Gastrocnemius medialis (tissue), 4 donors: ENCODE results near the gene SLC25A12. TPM values are rescaled to one million over a fixed set of nuclear protein-coding genes. Genes with fewer than 3 reads are reported as not detected.
"Not testable (repeated sequence)": the region's sequence is repeated elsewhere in the genome, so short reads cannot be mapped to it uniquely, and the experiment has no call there.

ENCODE experiments used
- ATAC-seq, 2 donors: fragments of 150-250 bp; one replicate each; pipeline ENCODE4 v1.9.1; 2016
- DNase-seq, 2 donors: peaks; one replicate each; pipeline ENCODE4 v3.0.0-alpha.2; 2019
- H3K27ac ChIP-seq, 4 donors: fragments of 200-600 bp; sonication (generic); 1 replicate in 1 of 4; 2 replicates in 3 of 4; pipeline ENCODE4 v1.5.1; 2016 to 2018; ENCODE audit warnings: mild to moderate bottlenecking in 2 of 4, moderate library complexity in 1 of 4
- H3K27me3 ChIP-seq, 3 donors: fragments of 200-600 bp; sonication (generic) in 2 of 3; 1 replicate in 1 of 3; 2 replicates in 2 of 3; pipeline versions ENCODE4 v1.5.1 to v1.6.0; 2016 to 2019; ENCODE audit warnings: mild to moderate bottlenecking in 1 of 3, moderate library complexity in 1 of 3
- H3K36me3 ChIP-seq, 2 donors: fragments of 200-600 bp; sonication (generic) in 1 of 2; one replicate each; pipeline ENCODE4 v1.5.1; 2017 to 2018
- H3K4me1 ChIP-seq, 2 donors: fragments of 200-600 bp; sonication (generic) in 1 of 2; one replicate each; pipeline ENCODE4 v1.5.1; 2016 to 2017; ENCODE audit warnings: mild to moderate bottlenecking in 2 of 2
- H3K4me3 ChIP-seq, 4 donors: fragments of 200-600 bp; sonication (generic) in 3 of 4; 1 replicate in 1 of 4; 2 replicates in 3 of 4; pipeline ENCODE4 v1.5.1; 2016 to 2019; ENCODE audit warnings: mild to moderate bottlenecking in 2 of 4
- H3K9me3 ChIP-seq, 3 donors: fragments of 200-600 bp; sonication (generic) in 2 of 3; 1 replicate in 1 of 3; 2 replicates in 2 of 3; pipeline ENCODE4 v1.5.1; 2016 to 2019
- POLR2A ChIP-seq, 2 donors: fragments of 450-650 bp; IDR thresholded peaks; one replicate each; pipeline ENCODE4 v1.6.1; 2017; ENCODE audit warnings: antibody characterized with exemption in 2 of 2, mild to moderate bottlenecking in 2 of 2, moderate library complexity in 2 of 2
- in situ Hi-C, 4 donors: fragments of 200-750 bp; cut with MboI; loops; one replicate each; pipeline versions ENCODE4 v1.15.0 to v1.8.0; 2017; ENCODE audit warnings: low sequenced_read_pairs in 4 of 4
- intact Hi-C: fragments of 100-400 bp; cut with DNase I; formaldehyde crosslinking; loops from one replicate; pipeline ENCODE4 v1.15.1; 2023; ENCODE audit warnings: low total_unique reads
- total RNA-seq, 4 donors: library from RNA; depleted of rRNA; stranded (reverse); fragments of >200 nt; gene quantifications; one replicate each; pipeline versions ENCODE4 v1.1.0 to v1.2.3, GENCODE V29; 2016
- TF ChIP-seq, protein P1 (sequence below), 5 experiments: fragments of 450-650 bp in 3 of 5; fragments of 200-600 bp in 2 of 5; sonication (generic) in 2 of 5; IDR thresholded peaks in 4 of 5; conservative IDR thresholded peaks in 1 of 5; 1 replicate in 4 of 5; 2 replicates in 1 of 5; pipeline ENCODE4 v1.5.1; 2016 to 2019; ENCODE audit warnings: antibody characterized with exemption in 5 of 5, mild to moderate bottlenecking in 3 of 5, moderate library complexity in 3 of 5

Gene SLC25A12
- total RNA-seq, 4 donors from 2014 or later, result 54.2 to 91.3 (median 79.0) TPM

DNA sequence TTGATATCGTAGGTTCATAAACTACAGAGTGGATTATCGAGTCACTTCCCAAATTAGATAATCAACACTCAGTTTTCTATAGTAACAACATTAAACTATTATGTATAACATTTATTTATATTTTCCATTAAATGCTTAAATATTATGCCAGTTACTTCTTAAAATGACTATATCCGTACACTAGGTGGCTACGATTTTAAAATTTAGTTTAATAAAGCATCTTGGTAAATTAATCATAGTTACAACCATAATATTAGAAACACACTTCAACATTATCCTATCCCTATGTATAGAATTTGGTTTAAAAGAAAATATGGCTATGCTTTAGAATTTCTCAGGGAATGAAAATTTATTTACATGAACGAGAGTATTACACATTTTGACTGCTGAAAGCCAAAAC, 80.3 kb downstream of the SLC25A12 start:
- intact Hi-C loops (loop anchor here (10.0 kb wide), 1 partner anchor 141 kb away; no protein-coding TSS in a partner anchor), in situ Hi-C loops (loop anchor here (25.0 kb wide), 2 partner anchors 274 to 299 kb away; partner anchors contain the start of genes DLX2 (in 3 of the 4) and DLX1 (in 1 of the 4))
- no peak for ATAC-seq
- Histone ChIP-seq H3K4me3 (no peak overlapping the region), H3K4me1 (peaks cover 0 to 35% of the 10 kb centered on the region in 2 donors), H3K27ac (peak overlapping the region; percentile 56 to 75 (median 60)), H3K9me3 (no peaks in the 10 kb centered on the region), H3K36me3 (no peaks in the 10 kb centered on the region), H3K27me3 (no peaks in the 10 kb centered on the region)
- TF ChIP-seq POLR2A (IDR thresholded peaks at IDR 0.05), result no peak
- TF ChIP-seq, protein P1, sequence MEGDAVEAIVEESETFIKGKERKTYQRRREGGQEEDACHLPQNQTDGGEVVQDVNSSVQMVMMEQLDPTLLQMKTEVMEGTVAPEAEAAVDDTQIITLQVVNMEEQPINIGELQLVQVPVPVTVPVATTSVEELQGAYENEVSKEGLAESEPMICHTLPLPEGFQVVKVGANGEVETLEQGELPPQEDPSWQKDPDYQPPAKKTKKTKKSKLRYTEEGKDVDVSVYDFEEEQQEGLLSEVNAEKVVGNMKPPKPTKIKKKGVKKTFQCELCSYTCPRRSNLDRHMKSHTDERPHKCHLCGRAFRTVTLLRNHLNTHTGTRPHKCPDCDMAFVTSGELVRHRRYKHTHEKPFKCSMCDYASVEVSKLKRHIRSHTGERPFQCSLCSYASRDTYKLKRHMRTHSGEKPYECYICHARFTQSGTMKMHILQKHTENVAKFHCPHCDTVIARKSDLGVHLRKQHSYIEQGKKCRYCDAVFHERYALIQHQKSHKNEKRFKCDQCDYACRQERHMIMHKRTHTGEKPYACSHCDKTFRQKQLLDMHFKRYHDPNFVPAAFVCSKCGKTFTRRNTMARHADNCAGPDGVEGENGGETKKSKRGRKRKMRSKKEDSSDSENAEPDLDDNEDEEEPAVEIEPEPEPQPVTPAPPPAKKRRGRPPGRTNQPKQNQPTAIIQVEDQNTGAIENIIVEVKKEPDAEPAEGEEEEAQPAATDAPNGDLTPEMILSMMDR (IDR thresholded peaks at IDR 0.05 in 4 of 5, conservative IDR thresholded peaks at IDR 0.05 in 1 of 5), result no peak
- no peak for DNase-seq

DNA sequence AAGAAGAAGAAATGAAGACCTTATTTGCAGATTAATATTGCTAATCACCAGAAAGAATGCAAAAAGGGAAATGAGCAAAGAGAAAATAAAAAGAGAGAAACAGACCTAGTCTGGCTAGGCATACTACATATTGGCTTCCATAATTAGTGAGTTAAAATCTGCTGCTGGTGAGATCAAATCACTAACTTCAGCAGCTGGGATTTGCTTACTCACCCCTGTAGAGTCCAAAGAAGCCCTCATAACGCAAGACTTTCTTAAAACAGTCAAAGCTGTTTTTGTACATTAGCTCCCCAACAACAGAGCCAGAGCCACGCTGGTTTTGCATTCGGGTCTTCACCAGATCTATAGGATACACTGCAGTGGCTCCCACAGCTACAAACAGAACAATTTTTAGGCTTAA, 80.9 kb downstream of the SLC25A12 start:
- DNase-seq, result no peak
- Histone ChIP-seq H3K4me3 (no peak overlapping the region), H3K9me3 (no peaks in the 10 kb centered on the region), H3K27me3 (no peaks in the 10 kb centered on the region), H3K36me3 (no peaks in the 10 kb centered on the region), H3K4me1 (peaks cover 0 to 35% of the 10 kb centered on the region in 2 donors), H3K27ac (peak overlapping the region; percentile 56 to 75 (median 60))
- in situ Hi-C loops (loop anchor here (25.0 kb wide), 2 partner anchors 274 to 299 kb away; partner anchors contain the start of genes DLX2 (in 3 of the 4) and DLX1 (in 1 of the 4)), intact Hi-C loops (loop anchor here (10.0 kb wide), 1 partner anchor 142 kb away; no protein-coding TSS in a partner anchor)
- no peak for ATAC-seq
- TF ChIP-seq, protein P1 (IDR thresholded peaks at IDR 0.05 in 4 of 5, conservative IDR thresholded peaks at IDR 0.05 in 1 of 5), result no peak
- TF ChIP-seq POLR2A (IDR thresholded peaks at IDR 0.05), result no peak

DNA sequence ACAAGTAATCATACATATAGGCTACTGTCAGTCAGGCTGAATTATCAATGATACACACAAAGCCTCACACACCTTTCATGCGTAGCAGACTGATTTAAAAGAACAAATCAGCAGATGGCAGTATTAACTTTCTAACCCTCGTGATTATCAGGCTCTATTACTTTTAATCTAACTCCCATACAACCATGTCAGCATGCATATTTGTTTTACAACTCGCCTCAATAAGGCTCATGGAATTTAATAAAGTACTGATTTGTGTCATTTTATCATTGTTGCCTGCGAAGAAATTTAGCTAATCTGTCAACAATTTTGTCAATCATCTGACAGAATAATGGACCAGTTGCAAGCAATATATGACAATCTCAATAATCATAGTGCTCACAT, 82.8 kb downstream of the SLC25A12 start:
- no peak overlapping the region for H3K4me3 ChIP-seq
- no peak for DNase-seq
- intact Hi-C loops, result loop anchor here (1.0 to 10.0 kb wide), 3 partner anchors 144 to 292 kb away; partner anchors contain the start of gene METAP1D
- no peaks in the 10 kb centered on the region for H3K9me3 ChIP-seq
- ATAC-seq, result peak; percentile 53 to 56
- H3K27me3 ChIP-seq, result no peaks in the 10 kb centered on the region
- H3K36me3 ChIP-seq, result peaks cover 0 to 5% of the 10 kb centered on the region in 2 donors
- peak overlapping the region in 2 of 4 donors; percentile 1 to 31 for H3K27ac ChIP-seq
- TF ChIP-seq, protein P1 (IDR thresholded peaks at IDR 0.05 in 4 of 5, conservative IDR thresholded peaks at IDR 0.05 in 1 of 5), result peak in 4 of 5 experiments; percentile 21 to 40 (median 28)
- TF ChIP-seq POLR2A (IDR thresholded peaks at IDR 0.05), result no peak
- in situ Hi-C loops, result loop anchor here (25.0 kb wide), 2 partner anchors 276 to 301 kb away; partner anchors contain the start of genes DLX2 (in 3 of the 4) and DLX1 (in 1 of the 4)
- peaks cover 0 to 35% of the 10 kb centered on the region in 2 donors for H3K4me1 ChIP-seq

DNA sequence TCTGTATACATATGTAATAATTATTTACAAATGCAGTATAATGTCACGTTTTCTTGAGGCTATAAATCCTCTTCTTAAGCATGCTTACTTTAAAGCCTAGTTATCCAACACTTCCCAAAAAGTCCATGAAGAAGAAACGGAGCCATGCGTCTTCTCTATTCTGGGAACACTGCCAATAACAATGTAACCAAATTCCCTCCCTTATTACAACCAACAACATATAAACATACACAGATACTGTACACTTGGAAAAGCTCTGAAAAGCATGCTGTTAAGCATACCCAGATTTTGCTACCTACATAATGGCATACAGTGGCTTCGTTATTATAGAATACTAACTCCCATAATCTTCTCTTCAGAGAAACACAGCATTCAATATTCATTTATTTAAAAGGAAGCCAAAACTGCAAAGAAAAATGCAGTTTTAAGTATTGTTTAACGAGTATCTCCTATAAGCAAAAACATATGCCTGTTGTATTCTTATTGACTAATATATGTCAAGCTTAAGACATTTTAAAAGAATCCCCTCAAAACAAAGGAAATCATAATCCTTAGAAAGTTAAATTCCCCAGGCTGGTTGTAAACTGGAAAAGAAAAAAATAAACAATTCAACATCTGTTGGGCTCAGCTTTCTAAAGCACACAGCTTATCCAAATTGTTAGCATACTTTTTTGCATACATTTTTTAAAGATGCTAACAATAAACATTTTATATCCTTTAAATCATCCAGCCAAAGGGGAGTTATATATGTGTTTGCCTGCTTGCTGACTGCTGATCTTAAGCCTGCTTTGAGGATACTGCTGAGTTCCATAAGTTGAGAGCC, 83.4 kb downstream of the SLC25A12 start:
- Histone ChIP-seq H3K27ac (peak overlapping the region in 2 of 4 donors; percentile 9 to 18), H3K4me3 (no peak overlapping the region), H3K27me3 (no peaks in the 10 kb centered on the region), H3K36me3 (peaks cover 0 to 10% of the 10 kb centered on the region in 2 donors), H3K4me1 (peaks cover 0 to 35% of the 10 kb centered on the region in 2 donors), H3K9me3 (no peaks in the 10 kb centered on the region)
- DNase-seq (no peak), ATAC-seq (no peak)
- intact Hi-C loops (loop anchor here (1.0 to 10.0 kb wide), 3 partner anchors 144 to 293 kb away; partner anchors contain the start of gene METAP1D), in situ Hi-C loops (loop anchor here (25.0 kb wide), 2 partner anchors 277 to 302 kb away; partner anchors contain the start of genes DLX2 (in 3 of the 4) and DLX1 (in 1 of the 4))
- TF ChIP-seq, protein P1 (IDR thresholded peaks at IDR 0.05 in 4 of 5, conservative IDR thresholded peaks at IDR 0.05 in 1 of 5), result no peak
- no peak for TF ChIP-seq POLR2A (IDR thresholded peaks at IDR 0.05)

DNA sequence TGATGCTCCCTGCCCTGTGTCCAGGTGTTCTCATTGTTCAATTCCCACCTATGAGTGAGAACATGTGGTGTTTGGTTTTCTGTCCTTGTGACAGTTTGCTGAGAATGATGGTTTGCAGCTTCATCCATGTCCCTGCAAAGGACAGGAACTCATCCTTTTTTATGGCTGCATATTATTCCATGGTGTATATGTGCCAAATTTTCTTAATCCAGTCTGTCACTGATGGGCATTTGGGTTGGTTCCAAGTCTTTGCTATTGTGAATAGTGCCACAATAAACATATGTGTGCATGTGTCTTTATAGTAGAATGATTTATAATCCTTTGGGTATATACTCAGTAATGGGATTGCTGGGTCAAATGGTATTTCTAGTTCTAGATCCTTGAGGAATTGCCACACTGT, 85.2 kb downstream of the SLC25A12 start:
- ATAC-seq, H3K4me3 ChIP-seq, H3K27ac ChIP-seq, intact Hi-C loops, H3K27me3 ChIP-seq, H3K9me3 ChIP-seq, DNase-seq: not testable (repeated sequence)
- H3K4me1 ChIP-seq, result peaks cover 0 to 26% of the 10 kb centered on the region in 2 donors
- in situ Hi-C loops, result loop anchor here (25.0 kb wide), 2 partner anchors 278 to 303 kb away; partner anchors contain the start of genes DLX2 (in 3 of the 4) and DLX1 (in 1 of the 4)
- peaks cover 0 to 14% of the 10 kb centered on the region in 2 donors for H3K36me3 ChIP-seq
